Liver (tissue), 9 donors: ENCODE data around the gene FBXO48. TPM values are rescaled to one million over a fixed set of nuclear protein-coding genes. Genes with fewer than 3 reads are reported as not detected.
A peak's percentile ranks its signal among the peaks of the same experiment; 100 is the strongest.

Experiments
- DNase-seq: peaks from one replicate; pipeline ENCODE4 v3.0.0-alpha.2; 2017; ENCODE audit warnings: low spot score
- H3K27ac ChIP-seq, 2 donors: one replicate each; pipeline ENCODE4 v1.7.0; 2013; ENCODE audit warnings: inconsistent platforms in 2 of 2, low read length in 2 of 2, control low read depth in 1 of 2, low read depth in 1 of 2, mild to moderate bottlenecking in 1 of 2
- H3K27me3 ChIP-seq, 4 donors: one replicate each; pipeline versions ENCODE4 v1.6.1 to v1.7.0; 2013; ENCODE audit warnings: low read length in 3 of 4, inconsistent platforms in 1 of 4, mild to moderate bottlenecking in 1 of 4, moderate library complexity in 1 of 4; ENCODE audit not compliant: control insufficient read depth in 4 of 4, insufficient read depth in 4 of 4
- H3K36me3 ChIP-seq, 4 donors: one replicate each; pipeline versions ENCODE4 v1.6.1 to v1.7.0; 2013; ENCODE audit warnings: low read length in 3 of 4, mild to moderate bottlenecking in 3 of 4, low read depth in 1 of 4, moderate library complexity in 1 of 4; ENCODE audit not compliant: control insufficient read depth in 4 of 4, insufficient read depth in 3 of 4
- H3K4me1 ChIP-seq, 4 donors: one replicate each; pipeline versions ENCODE4 v1.6.1 to v1.7.0; 2013; ENCODE audit warnings: low read length in 3 of 4, mild to moderate bottlenecking in 3 of 4, moderate library complexity in 1 of 4; ENCODE audit not compliant: control insufficient read depth in 4 of 4, insufficient read depth in 4 of 4
- H3K4me3 ChIP-seq, 3 donors: one replicate each; pipeline versions ENCODE4 v1.6.1 to v1.7.0; 2013; ENCODE audit warnings: low read length in 3 of 3, control low read depth in 1 of 3, low read depth in 1 of 3, mild to moderate bottlenecking in 1 of 3
- H3K9ac ChIP-seq, 2 donors: one replicate each; pipeline ENCODE4 v1.7.0; 2013; ENCODE audit warnings: low read length in 2 of 2, mild to moderate bottlenecking in 2 of 2, moderate library complexity in 2 of 2, control low read depth in 1 of 2, low read depth in 1 of 2
- H3K9me3 ChIP-seq, 4 donors: one replicate each; pipeline versions ENCODE4 v1.6.1 to v1.7.0; 2013; ENCODE audit warnings: low read length in 3 of 4; ENCODE audit not compliant: control insufficient read depth in 4 of 4
- ATF3 ChIP-seq: IDR thresholded peaks from 2 replicates; pipeline ENCODE4 v1.6.1; 2016; ENCODE audit warnings: antibody characterized with exemption
- EGR1 ChIP-seq, 2 donors: IDR thresholded peaks; 2 replicates each; pipeline ENCODE4 v1.6.1; 2016 to 2018; ENCODE audit warnings: antibody characterized with exemption in 2 of 2, low read depth in 2 of 2
- FOXA1 ChIP-seq: IDR thresholded peaks from 2 replicates; pipeline ENCODE4 v1.6.1; 2016; ENCODE audit warnings: antibody characterized with exemption
- FOXA2 ChIP-seq: IDR thresholded peaks from 2 replicates; pipeline ENCODE4 v1.6.1; 2016; ENCODE audit warnings: antibody characterized with exemption
- GABPA ChIP-seq, 2 donors: IDR thresholded peaks in 1 of 2; conservative IDR thresholded peaks in 1 of 2; 2 replicates each; pipeline ENCODE4 v1.6.1; 2016; ENCODE audit warnings: antibody characterized with exemption in 2 of 2, mild to moderate bottlenecking in 1 of 2, moderate library complexity in 1 of 2
- HNF4A ChIP-seq, 2 donors: conservative IDR thresholded peaks; 2 replicates each; pipeline ENCODE4 v1.6.1; 2016; ENCODE audit warnings: antibody characterized with exemption in 2 of 2, mild to moderate bottlenecking in 2 of 2
- HNF4G ChIP-seq: IDR thresholded peaks from 2 replicates; pipeline ENCODE4 v1.6.1; 2016; ENCODE audit warnings: antibody characterized with exemption
- JUND ChIP-seq, 2 donors: IDR thresholded peaks; 2 replicates each; pipeline ENCODE4 v1.6.1; 2016; ENCODE audit warnings: antibody characterized with exemption in 2 of 2
- MAX ChIP-seq: IDR thresholded peaks from 2 replicates; pipeline ENCODE4 v1.6.1; 2016; ENCODE audit warnings: antibody characterized with exemption
- NR2F2 ChIP-seq: IDR thresholded peaks from 2 replicates; pipeline ENCODE4 v1.6.1; 2016; ENCODE audit warnings: antibody characterized with exemption
- RAD21 ChIP-seq, 2 donors: IDR thresholded peaks; 2 replicates each; pipeline ENCODE4 v1.6.1; 2016; ENCODE audit warnings: antibody characterized with exemption in 2 of 2, mild to moderate bottlenecking in 2 of 2
- RXRA ChIP-seq, 2 donors: IDR thresholded peaks; 2 replicates each; pipeline ENCODE4 v1.6.1; 2017 to 2018; ENCODE audit warnings: antibody characterized with exemption in 2 of 2, mild to moderate bottlenecking in 1 of 2
- SP1 ChIP-seq: IDR thresholded peaks from 2 replicates; pipeline ENCODE4 v1.6.1; 2018; ENCODE audit warnings: antibody characterized with exemption, mild to moderate bottlenecking
- TAF1 ChIP-seq: conservative IDR thresholded peaks from 2 replicates; pipeline ENCODE4 v1.6.1; 2016; ENCODE audit warnings: antibody characterized with exemption, mild to moderate bottlenecking
- YY1 ChIP-seq: IDR thresholded peaks from 2 replicates; pipeline ENCODE4 v1.6.1; 2016; ENCODE audit warnings: antibody characterized with exemption, mild to moderate bottlenecking
- ZBTB33 ChIP-seq: IDR thresholded peaks from 2 replicates; pipeline ENCODE4 v1.6.1; 2016; ENCODE audit warnings: antibody characterized with exemption
- WGBS: extraction: QIAGEN DNeasy Blood & Tissue Kit; methylation state at CpG from one replicate; pipeline ENCODE4 v1.1.7; 2013; 5-methylcytosine and 5-hydroxymethylcytosine counted together
- polyA plus RNA-seq, 2 donors: library from polyadenylated mRNA; stranded (reverse) in 1 of 2; unstranded in 1 of 2; fragments of 200-250 nt in 1 of 2; fragments of >200 nt in 1 of 2; fragmentation: Nextera tagmentation in 1 of 2; extraction: Ambion mirVana in 1 of 2; gene quantifications; one replicate each; pipeline versions ENCODE4 v1.2.1 to v1.2.3, GENCODE V29; 2013 to 2015
- total RNA-seq, 2 donors: library from RNA; depleted of rRNA; stranded (reverse); fragments of >200 nt; gene quantifications; one replicate each; pipeline ENCODE4 v1.2.3, GENCODE V29; 2014
- TF ChIP-seq, protein P1 (sequence below): fragments of 150-350 bp; IDR thresholded peaks from 2 replicates; pipeline ENCODE4 v1.5.1; 2017; ENCODE audit warnings: improper control_type of control experiment, low read depth, low read length; ENCODE audit not compliant: missing input control
- TF ChIP-seq, protein P2 (sequence below): IDR thresholded peaks from 2 replicates; pipeline ENCODE4 v1.6.1; 2016; ENCODE audit warnings: antibody characterized with exemption, mild to moderate bottlenecking
- donor health status: healthy.
- donor health status: healthy.
- donor health status: healthy.
- donor health status: healthy.
- donor health status: healthy.

Gene FBXO48
- total and polyA plus RNA-seq, 4 donors: 0.45 to 1.0 (median 0.75) TPM

DNA sequence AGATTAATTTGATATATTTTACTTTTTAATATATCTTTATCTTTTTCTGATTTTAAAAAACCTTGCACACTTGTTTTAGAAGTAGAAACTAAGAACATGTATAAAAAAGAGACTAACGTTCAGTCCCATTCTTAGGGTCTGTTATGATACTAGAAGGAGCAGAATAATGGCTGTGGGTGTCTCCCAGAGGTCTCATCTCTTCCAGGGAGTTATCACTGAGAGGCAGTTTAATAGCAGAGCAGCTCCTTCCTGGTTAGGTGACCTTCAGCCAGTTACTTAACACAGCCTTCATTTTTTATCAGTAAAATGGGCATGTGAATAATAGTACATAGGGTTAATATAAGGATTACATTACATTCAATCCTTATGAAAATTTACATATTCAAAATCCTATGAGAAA is 40.6 kb downstream of the FBXO48 start:
- H3K27me3 ChIP-seq: no peaks in the 10 kb centered on the region
- no peaks in the 10 kb centered on the region for H3K9me3 ChIP-seq
- H3K4me1 ChIP-seq: peaks cover 8 to 35% (median 20%) of the 10 kb centered on the region in 4 donors
- DNase-seq: no peak
- 90% methylated on average over 1 of the region's 1 CpG for WGBS
- no peaks in the 10 kb centered on the region for H3K36me3 ChIP-seq
- no peak overlapping the region for H3K4me3 ChIP-seq
- TF ChIP-seq GABPA (IDR thresholded peaks at IDR 0.05 in 1 of 2, conservative IDR thresholded peaks at IDR 0.05 in 1 of 2): no peak
- no peak for TF ChIP-seq FOXA1
- no peak for TF ChIP-seq ATF3
- TF ChIP-seq EGR1 (IDR thresholded peaks at IDR 0.05; ENCODE audit: low read depth in 2 of 2): no peak
- no peak for TF ChIP-seq NR2F2
- no peak for TF ChIP-seq RAD21 (IDR thresholded peaks at IDR 0.05)
- no peak for TF ChIP-seq HNF4G
- TF ChIP-seq FOXA2: no peak
- TF ChIP-seq MAX: no peak
- TF ChIP-seq JUND (IDR thresholded peaks at IDR 0.05): no peak
- TF ChIP-seq ZBTB33: no peak
- no peak for TF ChIP-seq HNF4A (conservative IDR thresholded peaks at IDR 0.05)
- TF ChIP-seq, protein P1, sequence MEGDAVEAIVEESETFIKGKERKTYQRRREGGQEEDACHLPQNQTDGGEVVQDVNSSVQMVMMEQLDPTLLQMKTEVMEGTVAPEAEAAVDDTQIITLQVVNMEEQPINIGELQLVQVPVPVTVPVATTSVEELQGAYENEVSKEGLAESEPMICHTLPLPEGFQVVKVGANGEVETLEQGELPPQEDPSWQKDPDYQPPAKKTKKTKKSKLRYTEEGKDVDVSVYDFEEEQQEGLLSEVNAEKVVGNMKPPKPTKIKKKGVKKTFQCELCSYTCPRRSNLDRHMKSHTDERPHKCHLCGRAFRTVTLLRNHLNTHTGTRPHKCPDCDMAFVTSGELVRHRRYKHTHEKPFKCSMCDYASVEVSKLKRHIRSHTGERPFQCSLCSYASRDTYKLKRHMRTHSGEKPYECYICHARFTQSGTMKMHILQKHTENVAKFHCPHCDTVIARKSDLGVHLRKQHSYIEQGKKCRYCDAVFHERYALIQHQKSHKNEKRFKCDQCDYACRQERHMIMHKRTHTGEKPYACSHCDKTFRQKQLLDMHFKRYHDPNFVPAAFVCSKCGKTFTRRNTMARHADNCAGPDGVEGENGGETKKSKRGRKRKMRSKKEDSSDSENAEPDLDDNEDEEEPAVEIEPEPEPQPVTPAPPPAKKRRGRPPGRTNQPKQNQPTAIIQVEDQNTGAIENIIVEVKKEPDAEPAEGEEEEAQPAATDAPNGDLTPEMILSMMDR: no peak
- no peak for TF ChIP-seq TAF1
- TF ChIP-seq YY1: no peak
- no peak for TF ChIP-seq SP1
- no peak for TF ChIP-seq RXRA (IDR thresholded peaks at IDR 0.05)
- TF ChIP-seq, protein P2, sequence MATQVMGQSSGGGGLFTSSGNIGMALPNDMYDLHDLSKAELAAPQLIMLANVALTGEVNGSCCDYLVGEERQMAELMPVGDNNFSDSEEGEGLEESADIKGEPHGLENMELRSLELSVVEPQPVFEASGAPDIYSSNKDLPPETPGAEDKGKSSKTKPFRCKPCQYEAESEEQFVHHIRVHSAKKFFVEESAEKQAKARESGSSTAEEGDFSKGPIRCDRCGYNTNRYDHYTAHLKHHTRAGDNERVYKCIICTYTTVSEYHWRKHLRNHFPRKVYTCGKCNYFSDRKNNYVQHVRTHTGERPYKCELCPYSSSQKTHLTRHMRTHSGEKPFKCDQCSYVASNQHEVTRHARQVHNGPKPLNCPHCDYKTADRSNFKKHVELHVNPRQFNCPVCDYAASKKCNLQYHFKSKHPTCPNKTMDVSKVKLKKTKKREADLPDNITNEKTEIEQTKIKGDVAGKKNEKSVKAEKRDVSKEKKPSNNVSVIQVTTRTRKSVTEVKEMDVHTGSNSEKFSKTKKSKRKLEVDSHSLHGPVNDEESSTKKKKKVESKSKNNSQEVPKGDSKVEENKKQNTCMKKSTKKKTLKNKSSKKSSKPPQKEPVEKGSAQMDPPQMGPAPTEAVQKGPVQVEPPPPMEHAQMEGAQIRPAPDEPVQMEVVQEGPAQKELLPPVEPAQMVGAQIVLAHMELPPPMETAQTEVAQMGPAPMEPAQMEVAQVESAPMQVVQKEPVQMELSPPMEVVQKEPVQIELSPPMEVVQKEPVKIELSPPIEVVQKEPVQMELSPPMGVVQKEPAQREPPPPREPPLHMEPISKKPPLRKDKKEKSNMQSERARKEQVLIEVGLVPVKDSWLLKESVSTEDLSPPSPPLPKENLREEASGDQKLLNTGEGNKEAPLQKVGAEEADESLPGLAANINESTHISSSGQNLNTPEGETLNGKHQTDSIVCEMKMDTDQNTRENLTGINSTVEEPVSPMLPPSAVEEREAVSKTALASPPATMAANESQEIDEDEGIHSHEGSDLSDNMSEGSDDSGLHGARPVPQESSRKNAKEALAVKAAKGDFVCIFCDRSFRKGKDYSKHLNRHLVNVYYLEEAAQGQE: no peak
- no peak overlapping the region for H3K9ac ChIP-seq
- H3K27ac ChIP-seq: peak overlapping the region; percentile 65 to 77
